ENCODE measurements around the gene GLI1. TPM values are rescaled to one million over a fixed set of nuclear protein-coding genes. Genes with fewer than 3 reads are reported as not detected.

Gene GLI1
- total and polyA plus RNA-seq, 2 donors (not counting 1 experiment from before 2014, with no cell fraction given) = 0.40 to 2.0 TPM

- Histone ChIP-seq H3K4me2 (ENCODE audit: extremely low read depth, insufficient read depth, low read length) (no peak overlapping the region), H2AFZ (ENCODE audit: low read length) (no peak overlapping the region), H3K4me1 (ENCODE audit: control insufficient read depth, extremely low read depth, insufficient read depth, low read length) (peaks cover 2% of the 10 kb centered on the region), H3K9me3 (ENCODE audit: control insufficient read depth, insufficient read depth, low read depth, low read length) (no peaks in the 10 kb centered on the region), H3K79me2 (ENCODE audit: control insufficient read depth, insufficient read depth, low read length) (no peaks in the 10 kb centered on the region), H3K4me3 (replicated peaks in 1 of 4; ENCODE audit: control extremely low read depth in 1 of 4, insufficient read depth in 1 of 4, low read depth in 3 of 4, low read length in 4 of 4) (no peak overlapping the region), H3K27ac (ENCODE audit: insufficient read depth, low read length) (no peak overlapping the region), H3K36me3 (ENCODE audit: control insufficient read depth, insufficient read depth, low read length) (no peaks in the 10 kb centered on the region), H4K20me1 (ENCODE audit: control insufficient read depth, extremely low read depth, insufficient read depth, low read length) (no peaks in the 10 kb centered on the region), H3K27me3 (ENCODE audit: control insufficient read depth, insufficient read depth, low read length) (peaks cover 12% of the 10 kb centered on the region), H3K9ac (ENCODE audit: insufficient read depth, low read length) (no peak overlapping the region)
- TF ChIP-seq CTCF (conservative IDR thresholded peaks at IDR 0.05 in 1 of 2, IDR thresholded peaks at IDR 0.05 in 1 of 2; ENCODE audit: low read depth in 1 of 2, low read length in 2 of 2) (no peak), EZH2 (IDR thresholded peaks at IDR 0.05; ENCODE audit: low read length, missing control alignments) (no peak)
- no peak for DNase-seq (ENCODE audit: low read depth in 2 of 2)
These were observed 5.0 kb downstream of the GLI1 start for GRCh38 chr12:57464569-57464968.

GRCh38 chr12:57465030-57465746, 5.6 kb downstream of the GLI1 start:
- Histone ChIP-seq H3K36me3 (ENCODE audit: control insufficient read depth, insufficient read depth, low read length) (no peaks in the 10 kb centered on the region), H3K27ac (ENCODE audit: insufficient read depth, low read length) (no peak overlapping the region), H2AFZ (ENCODE audit: low read length) (no peak overlapping the region), H3K9ac (ENCODE audit: insufficient read depth, low read length) (no peak overlapping the region), H4K20me1 (ENCODE audit: control insufficient read depth, extremely low read depth, insufficient read depth, low read length) (no peaks in the 10 kb centered on the region), H3K4me3 (replicated peaks in 1 of 4; ENCODE audit: control extremely low read depth in 1 of 4, insufficient read depth in 1 of 4, low read depth in 3 of 4, low read length in 4 of 4) (no peak overlapping the region), H3K4me1 (ENCODE audit: control insufficient read depth, extremely low read depth, insufficient read depth, low read length) (peaks cover 2% of the 10 kb centered on the region), H3K27me3 (ENCODE audit: control insufficient read depth, insufficient read depth, low read length) (peaks cover 12% of the 10 kb centered on the region), H3K9me3 (ENCODE audit: control insufficient read depth, insufficient read depth, low read depth, low read length) (no peaks in the 10 kb centered on the region), H3K4me2 (ENCODE audit: extremely low read depth, insufficient read depth, low read length) (no peak overlapping the region), H3K79me2 (ENCODE audit: control insufficient read depth, insufficient read depth, low read length) (no peaks in the 10 kb centered on the region)
- no peak for DNase-seq (ENCODE audit: low read depth in 2 of 2)
- TF ChIP-seq EZH2 (IDR thresholded peaks at IDR 0.05; ENCODE audit: low read length, missing control alignments) (no peak), CTCF (conservative IDR thresholded peaks at IDR 0.05 in 1 of 2, IDR thresholded peaks at IDR 0.05 in 1 of 2; ENCODE audit: low read depth in 1 of 2, low read length in 2 of 2) (no peak)

- H3K27ac ChIP-seq (ENCODE audit: insufficient read depth, low read length) = no peak overlapping the region
- no peak overlapping the region for H3K9ac ChIP-seq (ENCODE audit: insufficient read depth, low read length)
- H3K4me1 ChIP-seq (ENCODE audit: control insufficient read depth, extremely low read depth, insufficient read depth, low read length) = no peaks in the 10 kb centered on the region
- peaks cover 12% of the 10 kb centered on the region for H3K27me3 ChIP-seq (ENCODE audit: control insufficient read depth, insufficient read depth, low read length)
- H4K20me1 ChIP-seq (ENCODE audit: control insufficient read depth, extremely low read depth, insufficient read depth, low read length) = no peaks in the 10 kb centered on the region
- no peaks in the 10 kb centered on the region for H3K9me3 ChIP-seq (ENCODE audit: control insufficient read depth, insufficient read depth, low read depth, low read length)
- TF ChIP-seq CTCF (conservative IDR thresholded peaks at IDR 0.05 in 1 of 2, IDR thresholded peaks at IDR 0.05 in 1 of 2; ENCODE audit: low read depth in 1 of 2, low read length in 2 of 2) (no peak), EZH2 (IDR thresholded peaks at IDR 0.05; ENCODE audit: low read length, missing control alignments) (no peak)
- H3K79me2 ChIP-seq (ENCODE audit: control insufficient read depth, insufficient read depth, low read length) = no peaks in the 10 kb centered on the region
- H2AFZ ChIP-seq (ENCODE audit: low read length) = no peak overlapping the region
- no peak for DNase-seq (ENCODE audit: low read depth in 2 of 2)
- H3K4me3 ChIP-seq (replicated peaks in 1 of 4; ENCODE audit: control extremely low read depth in 1 of 4, insufficient read depth in 1 of 4, low read depth in 3 of 4, low read length in 4 of 4) = no peak overlapping the region
- H3K4me2 ChIP-seq (ENCODE audit: extremely low read depth, insufficient read depth, low read length) = no peak overlapping the region
- H3K36me3 ChIP-seq (ENCODE audit: control insufficient read depth, insufficient read depth, low read length) = no peaks in the 10 kb centered on the region
These were observed 6.3 kb downstream of the GLI1 start for GRCh38 chr12:57465747-57466505.

Data from fibroblast of lung (primary cell).